Right atrium auricular region (tissue), 2 donors: ENCODE results near the gene TMEM154. TPM values are rescaled to one million over a fixed set of nuclear protein-coding genes. Genes with fewer than 3 reads are reported as not detected.
"Not testable (repeated sequence)": the region's sequence is repeated elsewhere in the genome, so short reads cannot be mapped to it uniquely, and the experiment has no call there.

ENCODE experiments used
- DNase-seq: peaks from one replicate; pipeline ENCODE4 v3.0.0-alpha.2; 2019; ENCODE audit warnings: low spot score
- H3K27ac ChIP-seq, 2 donors: fragments of 200-600 bp; sonication (generic); 1 replicate in 1 of 2; 2 replicates in 1 of 2; pipeline ENCODE4 v1.5.1; 2016 to 2019
- H3K27me3 ChIP-seq, 2 donors: fragments of 200-600 bp; sonication (generic); one replicate each; pipeline versions ENCODE4 v1.5.1 to v1.6.0; 2017 to 2019
- H3K36me3 ChIP-seq: fragments of 200-600 bp; sonication (generic); one replicate; pipeline ENCODE4 v1.5.1; 2016
- H3K4me1 ChIP-seq, 2 donors: fragments of 200-600 bp; sonication (generic); one replicate each; pipeline versions ENCODE4 v1.5.1 to v1.6.0; 2017 to 2019
- H3K4me3 ChIP-seq, 2 donors: fragments of 200-600 bp; sonication (generic); 1 replicate in 1 of 2; 2 replicates in 1 of 2; pipeline ENCODE4 v1.5.1; 2017 to 2019; ENCODE audit warnings: mild to moderate bottlenecking in 1 of 2, moderate library complexity in 1 of 2
- H3K9me3 ChIP-seq, 2 donors: fragments of 200-600 bp; sonication (generic); one replicate each; pipeline ENCODE4 v1.5.1; 2019
- CTCF ChIP-seq, 2 donors: fragments of 200-600 bp; sonication (generic); IDR thresholded peaks; one replicate each; pipeline ENCODE4 v1.5.1; 2019; ENCODE audit warnings: antibody characterized with exemption in 2 of 2
- total RNA-seq, 2 donors: library from RNA; depleted of rRNA; stranded (reverse); fragments of >200 nt; gene quantifications; one replicate each; pipeline ENCODE4 v1.1.0, GENCODE V29; 2016

Gene TMEM154
- total RNA-seq, 2 donors from 2014 or later = 1.4 to 2.0 TPM

DNA sequence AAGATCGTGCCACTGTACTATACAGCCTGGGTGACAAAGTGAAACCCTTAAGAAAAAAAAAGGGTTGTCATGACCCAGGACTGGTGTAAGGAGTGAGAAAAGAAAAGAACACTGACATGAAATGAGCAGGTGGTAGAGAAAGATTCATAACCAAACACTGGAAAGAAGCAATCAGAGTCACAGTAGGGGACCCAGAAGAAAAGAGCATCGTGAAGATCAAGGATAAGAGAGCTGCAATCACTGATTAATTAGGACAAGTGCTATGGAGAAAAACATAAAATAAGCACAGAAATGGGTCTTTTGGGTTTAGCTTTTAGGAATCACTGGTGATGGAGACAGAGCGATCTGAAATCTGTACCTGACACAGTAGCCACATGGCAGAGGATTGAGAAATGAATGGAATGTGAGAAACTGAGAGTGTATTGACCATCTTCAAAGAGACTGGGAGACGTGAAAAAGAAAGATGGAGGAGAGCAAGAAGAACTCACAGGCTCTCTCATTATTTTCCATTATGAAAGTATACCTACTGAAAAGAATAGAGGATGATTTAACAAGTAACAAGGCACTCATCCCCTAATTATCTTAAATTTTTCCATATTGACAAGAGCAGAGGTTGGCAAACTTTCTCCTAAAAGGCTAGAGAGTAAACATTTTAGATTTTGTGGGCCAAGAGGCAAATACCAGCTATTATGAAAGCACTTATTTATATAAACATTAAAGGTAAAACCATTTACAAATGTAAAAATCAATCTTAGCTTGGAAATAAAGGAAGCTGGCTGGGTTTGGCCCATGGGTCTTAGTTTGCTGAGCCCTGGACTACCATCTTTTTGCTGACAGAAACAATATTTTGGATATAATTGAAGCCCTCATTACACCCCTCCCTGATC is 7.3 kb downstream of the TMEM154 start:
- Histone ChIP-seq H3K36me3 (no peaks in the 10 kb centered on the region), H3K4me3 (no peak overlapping the region), H3K27me3 (no peaks in the 10 kb centered on the region), H3K27ac (no peak overlapping the region), H3K4me1 (no peaks in the 10 kb centered on the region), H3K9me3 (no peaks in the 10 kb centered on the region)
- no peak for DNase-seq
- TF ChIP-seq CTCF (IDR thresholded peaks at IDR 0.05) = no peak

DNA sequence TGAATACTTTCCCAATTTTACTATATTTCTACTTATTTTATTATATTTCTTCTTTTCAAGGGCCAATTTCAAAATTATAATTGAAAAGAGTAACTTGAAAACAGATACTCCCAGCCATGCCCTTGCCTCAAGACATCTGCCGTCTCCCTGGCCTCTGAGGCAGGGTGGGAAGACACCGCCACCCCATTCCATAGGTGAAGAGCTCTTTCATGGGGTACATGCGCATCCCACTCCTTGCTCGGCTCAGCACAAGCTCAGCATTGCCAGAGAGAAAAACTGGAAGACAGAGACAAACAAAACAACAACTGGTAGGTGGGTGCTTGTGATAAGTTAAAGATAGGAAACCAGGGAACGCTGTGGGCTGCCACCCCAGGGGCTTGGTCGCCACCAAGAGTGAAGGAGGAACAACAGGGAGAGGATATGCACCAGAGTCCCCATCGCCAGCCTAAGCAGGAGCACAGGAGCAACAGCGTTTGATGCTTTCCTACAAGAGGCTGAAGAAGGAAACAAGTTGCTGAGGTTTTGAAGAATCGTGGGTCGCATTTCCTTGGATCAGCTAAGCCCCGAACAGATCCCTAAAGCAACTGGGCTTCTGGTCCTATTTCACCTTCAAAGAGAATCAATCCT is 11.3 kb downstream of the TMEM154 start:
- H3K4me1 ChIP-seq = no peaks in the 10 kb centered on the region
- no peak overlapping the region for H3K4me3 ChIP-seq
- no peaks in the 10 kb centered on the region for H3K9me3 ChIP-seq
- no peak overlapping the region for H3K27ac ChIP-seq
- no peak for TF ChIP-seq CTCF (IDR thresholded peaks at IDR 0.05)
- H3K36me3 ChIP-seq = no peaks in the 10 kb centered on the region
- no peak for DNase-seq
- no peaks in the 10 kb centered on the region for H3K27me3 ChIP-seq

- no peak for TF ChIP-seq CTCF (IDR thresholded peaks at IDR 0.05)
Observed at GRCh38 chr4:152667781-152668180, 12.0 kb downstream of the TMEM154 start.

DNA sequence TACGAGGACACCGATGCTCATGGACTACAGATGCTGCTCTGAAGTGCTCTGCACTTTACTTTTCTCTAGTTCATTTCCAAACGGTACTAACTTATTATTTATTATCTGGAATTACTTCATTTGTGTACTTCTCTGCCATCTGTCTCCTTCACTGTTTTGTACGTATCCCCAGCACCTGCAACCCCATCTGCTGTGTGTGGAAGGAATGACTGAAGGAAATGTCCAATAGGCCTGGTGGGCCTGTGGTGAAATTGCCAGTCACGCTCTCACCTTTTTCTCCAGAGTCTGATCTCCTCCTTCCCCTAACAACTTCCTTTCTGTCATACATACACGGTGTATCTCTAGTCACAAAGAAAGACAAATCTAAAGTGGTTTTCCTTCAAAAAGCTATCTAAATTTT is 12.9 kb downstream of the TMEM154 start:
- Histone ChIP-seq H3K36me3 (no peaks in the 10 kb centered on the region), H3K9me3 (no peaks in the 10 kb centered on the region), H3K4me3 (no peak overlapping the region), H3K27ac (no peak overlapping the region), H3K4me1 (no peaks in the 10 kb centered on the region), H3K27me3 (no peaks in the 10 kb centered on the region)
- no peak for DNase-seq
- no peak for TF ChIP-seq CTCF (IDR thresholded peaks at IDR 0.05)

More at GRCh38 chr4:152667781-152668180, 12.0 kb downstream of the TMEM154 start:
- Histone ChIP-seq H3K9me3 (no peaks in the 10 kb centered on the region), H3K4me3 (no peak overlapping the region), H3K36me3 (no peaks in the 10 kb centered on the region), H3K27ac (no peak overlapping the region), H3K4me1 (no peaks in the 10 kb centered on the region), H3K27me3 (no peaks in the 10 kb centered on the region)
- no peak for DNase-seq

GRCh38 chr4:152665691-152666395 is 14.0 kb downstream of the TMEM154 start:
- Histone ChIP-seq H3K36me3 (no peaks in the 10 kb centered on the region), H3K9me3 (no peaks in the 10 kb centered on the region), H3K27ac (no peak overlapping the region), H3K4me3 (no peak overlapping the region), H3K27me3 (no peaks in the 10 kb centered on the region), H3K4me1 (no peaks in the 10 kb centered on the region)
- DNase-seq = no peak
- no peak for TF ChIP-seq CTCF (IDR thresholded peaks at IDR 0.05)

DNA sequence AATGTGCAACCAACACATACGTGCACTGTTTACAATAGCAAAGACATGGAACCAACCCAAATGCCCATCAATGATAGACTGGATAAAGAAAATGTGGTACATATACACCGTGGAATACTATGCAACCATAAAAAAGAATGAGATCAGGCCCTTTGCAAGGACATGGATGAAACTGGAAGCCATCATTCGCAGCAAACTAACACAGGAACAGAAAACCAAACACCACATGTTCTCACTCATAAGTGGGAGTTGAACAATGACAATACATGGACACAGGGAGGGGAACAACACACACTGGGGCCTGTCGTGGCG is 15.8 kb downstream of the TMEM154 start:
- not testable (repeated sequence) for H3K27me3 ChIP-seq, H3K4me1 ChIP-seq, H3K27ac ChIP-seq, H3K9me3 ChIP-seq, H3K36me3 ChIP-seq, DNase-seq, H3K4me3 ChIP-seq
